Tibial nerve (tissue), 4 donors: ENCODE measurements around the gene TMEM235. TPM values are rescaled to one million over a fixed set of nuclear protein-coding genes. Genes with fewer than 3 reads are reported as not detected.

ENCODE experiments used
- DNase-seq, 2 donors: peaks; one replicate each; pipeline ENCODE4 v3.0.0-alpha.2; 2019; ENCODE audit warnings: low spot score in 2 of 2
- H3K27ac ChIP-seq, 4 donors: fragments of 200-600 bp; sonication (generic) in 3 of 4; one replicate each; pipeline ENCODE4 v1.5.1; 2017 to 2019; ENCODE audit warnings: mild to moderate bottlenecking in 1 of 4
- H3K27me3 ChIP-seq, 2 donors: fragments of 200-600 bp; sonication (generic) in 1 of 2; one replicate each; pipeline versions ENCODE4 v1.5.1 to v1.6.0; 2017 to 2019
- H3K36me3 ChIP-seq, 3 donors: fragments of 200-600 bp; sonication (generic); one replicate each; pipeline ENCODE4 v1.5.1; 2018 to 2019
- H3K4me1 ChIP-seq, 4 donors: fragments of 200-600 bp; sonication (generic) in 3 of 4; one replicate each; pipeline ENCODE4 v1.5.1; 2017 to 2019
- H3K4me3 ChIP-seq, 4 donors: fragments of 200-600 bp; sonication (generic) in 3 of 4; one replicate each; pipeline ENCODE4 v1.5.1; 2017 to 2019; ENCODE audit warnings: mild to moderate bottlenecking in 1 of 4, moderate library complexity in 1 of 4
- H3K9me3 ChIP-seq, 4 donors: fragments of 200-600 bp; sonication (generic) in 3 of 4; one replicate each; pipeline ENCODE4 v1.5.1; 2017 to 2019
- EP300 ChIP-seq, 2 donors: sonication (generic); formaldehyde crosslinking; IDR thresholded peaks; one replicate each; pipeline ENCODE4 v1.6.1; 2017; ENCODE audit warnings: antibody characterized with exemption in 2 of 2, mild to moderate bottlenecking in 1 of 2
- POLR2A ChIP-seq, 2 donors: fragments of 450-650 bp; IDR thresholded peaks; one replicate each; pipeline ENCODE4 v1.6.1; 2017; ENCODE audit warnings: antibody characterized with exemption in 2 of 2, mild to moderate bottlenecking in 2 of 2, moderate library complexity in 2 of 2
- WGBS, 2 donors: methylation state at CpG; one replicate each; pipeline ENCODE4 v1.1.5; 2018; 5-methylcytosine and 5-hydroxymethylcytosine counted together
- total RNA-seq, 4 donors: library from RNA; depleted of rRNA; stranded (reverse); fragments of >200 nt; gene quantifications; one replicate each; pipeline ENCODE4 v1.1.0, GENCODE V29; 2016
- TF ChIP-seq, protein P1 (sequence below), 5 experiments: fragments of 200-600 bp in 3 of 5; fragments of 450-650 bp in 2 of 5; sonication (generic) in 3 of 5; IDR thresholded peaks; one replicate each; pipeline ENCODE4 v1.5.1; 2016 to 2019; ENCODE audit warnings: antibody characterized with exemption in 5 of 5, mild to moderate bottlenecking in 3 of 5, moderate library complexity in 2 of 5

TMEM235 gene
- total RNA-seq, 4 donors from 2014 or later = not detected

- no peaks in the 10 kb centered on the region for H3K27me3 ChIP-seq
- peaks cover 0 to 1% (median under 1%) of the 10 kb centered on the region in 4 donors for H3K4me1 ChIP-seq
- no peaks in the 10 kb centered on the region for H3K9me3 ChIP-seq
- WGBS, 2 donors = 71 to 77% methylated on average over 11 of the region's 11 CpGs
- TF ChIP-seq EP300 (IDR thresholded peaks at IDR 0.05) = no peak
- no peak for TF ChIP-seq POLR2A (IDR thresholded peaks at IDR 0.05)
- TF ChIP-seq, protein P1, sequence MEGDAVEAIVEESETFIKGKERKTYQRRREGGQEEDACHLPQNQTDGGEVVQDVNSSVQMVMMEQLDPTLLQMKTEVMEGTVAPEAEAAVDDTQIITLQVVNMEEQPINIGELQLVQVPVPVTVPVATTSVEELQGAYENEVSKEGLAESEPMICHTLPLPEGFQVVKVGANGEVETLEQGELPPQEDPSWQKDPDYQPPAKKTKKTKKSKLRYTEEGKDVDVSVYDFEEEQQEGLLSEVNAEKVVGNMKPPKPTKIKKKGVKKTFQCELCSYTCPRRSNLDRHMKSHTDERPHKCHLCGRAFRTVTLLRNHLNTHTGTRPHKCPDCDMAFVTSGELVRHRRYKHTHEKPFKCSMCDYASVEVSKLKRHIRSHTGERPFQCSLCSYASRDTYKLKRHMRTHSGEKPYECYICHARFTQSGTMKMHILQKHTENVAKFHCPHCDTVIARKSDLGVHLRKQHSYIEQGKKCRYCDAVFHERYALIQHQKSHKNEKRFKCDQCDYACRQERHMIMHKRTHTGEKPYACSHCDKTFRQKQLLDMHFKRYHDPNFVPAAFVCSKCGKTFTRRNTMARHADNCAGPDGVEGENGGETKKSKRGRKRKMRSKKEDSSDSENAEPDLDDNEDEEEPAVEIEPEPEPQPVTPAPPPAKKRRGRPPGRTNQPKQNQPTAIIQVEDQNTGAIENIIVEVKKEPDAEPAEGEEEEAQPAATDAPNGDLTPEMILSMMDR (IDR thresholded peaks at IDR 0.05) = no peak
- H3K36me3 ChIP-seq = no peaks in the 10 kb centered on the region
- DNase-seq = no peak
- no peak overlapping the region for H3K4me3 ChIP-seq
- H3K27ac ChIP-seq = no peak overlapping the region
These were observed 11.9 kb upstream of the TMEM235 start for GRCh38 chr17:78219396-78220150.

GRCh38 chr17:78223061-78223460 lies 8.4 kb upstream of the TMEM235 start:
- TF ChIP-seq POLR2A (IDR thresholded peaks at IDR 0.05) (no peak), EP300 (IDR thresholded peaks at IDR 0.05) (no peak)
- TF ChIP-seq, protein P1 (IDR thresholded peaks at IDR 0.05) = no peak
- no peak for DNase-seq
- no peaks in the 10 kb centered on the region for H3K4me1 ChIP-seq
- no peaks in the 10 kb centered on the region for H3K9me3 ChIP-seq
- no peak overlapping the region for H3K4me3 ChIP-seq
- 87% methylated on average over 4 of the region's 4 CpGs for WGBS, 2 donors
- no peak overlapping the region for H3K27ac ChIP-seq
- H3K27me3 ChIP-seq = no peaks in the 10 kb centered on the region
- H3K36me3 ChIP-seq = no peaks in the 10 kb centered on the region

- TF ChIP-seq EP300 (IDR thresholded peaks at IDR 0.05) (no peak), POLR2A (IDR thresholded peaks at IDR 0.05) (no peak)
- TF ChIP-seq, protein P1 (IDR thresholded peaks at IDR 0.05) = no peak
- WGBS, 2 donors = 88 to 89% methylated on average over 3 of the region's 3 CpGs
- H3K27me3 ChIP-seq = no peaks in the 10 kb centered on the region
- peak overlapping the region in 1 of 4 donors; percentile 20 for H3K27ac ChIP-seq
- H3K36me3 ChIP-seq = no peaks in the 10 kb centered on the region
- no peaks in the 10 kb centered on the region for H3K9me3 ChIP-seq
- H3K4me3 ChIP-seq = no peak overlapping the region
- H3K4me1 ChIP-seq = no peaks in the 10 kb centered on the region
- DNase-seq = no peak
These were observed 7.7 kb upstream of the TMEM235 start for GRCh38 chr17:78223765-78224164.

DNA sequence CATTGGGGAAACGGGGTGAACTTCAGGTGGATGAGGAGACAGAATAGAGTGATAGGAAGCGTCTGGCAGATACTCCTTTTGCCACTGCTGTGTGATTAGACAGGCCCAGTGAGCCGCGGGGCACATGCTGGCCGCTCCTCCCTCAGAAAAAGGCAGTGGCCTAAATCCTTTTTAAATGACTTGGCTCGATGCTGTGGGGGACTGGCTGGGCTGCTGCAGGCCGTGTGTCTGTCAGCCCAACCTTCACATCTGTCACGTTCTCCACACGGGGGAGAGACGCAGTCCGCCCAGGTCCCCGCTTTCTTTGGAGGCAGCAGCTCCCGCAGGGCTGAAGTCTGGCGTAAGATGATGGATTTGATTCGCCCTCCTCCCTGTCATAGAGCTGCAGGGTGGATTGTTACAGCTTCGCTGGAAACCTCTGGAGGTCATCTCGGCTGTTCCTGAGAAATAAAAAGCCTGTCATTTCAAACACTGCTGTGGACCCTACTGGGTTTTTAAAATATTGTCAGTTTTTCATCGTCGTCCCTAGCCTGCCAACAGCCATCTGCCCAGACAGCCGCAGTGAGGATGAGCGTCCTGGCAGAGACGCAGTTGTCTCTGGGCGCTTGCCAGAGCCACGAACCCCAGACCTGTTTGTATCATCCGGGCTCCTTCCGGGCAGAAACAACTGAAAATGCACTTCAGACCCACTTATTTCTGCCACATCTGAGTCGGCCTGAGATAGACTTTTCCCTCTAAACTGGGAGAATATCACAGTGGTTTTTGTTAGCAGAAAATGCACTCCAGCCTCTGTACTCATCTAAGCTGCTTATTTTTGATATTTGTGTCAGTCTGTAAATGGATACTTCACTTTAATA lies 7.0 kb upstream of the TMEM235 start:
- no peaks in the 10 kb centered on the region for H3K4me1 ChIP-seq

More for the DNA sequence above, 7.0 kb upstream of the TMEM235 start:
- no peak overlapping the region for H3K27ac ChIP-seq
- no peaks in the 10 kb centered on the region for H3K36me3 ChIP-seq
- no peak for TF ChIP-seq POLR2A (IDR thresholded peaks at IDR 0.05)
- no peak for TF ChIP-seq EP300 (IDR thresholded peaks at IDR 0.05)
- TF ChIP-seq, protein P1 (IDR thresholded peaks at IDR 0.05) = no peak
- H3K4me3 ChIP-seq = no peak overlapping the region
- no peaks in the 10 kb centered on the region for H3K27me3 ChIP-seq
- DNase-seq = no peak
- WGBS, 2 donors = 88 to 89% methylated on average over 27 of the region's 27 CpGs
- H3K9me3 ChIP-seq = no peaks in the 10 kb centered on the region
